Eye (tissue), 1 donor: ENCODE data around the gene MYRF.

Experiments used
- DNase-seq: peaks from one replicate; pipeline ENCODE4 v3.0.0-alpha.2; 2015

MYRF gene

GRCh38 chr11:61778357-61778886 is 26.0 kb downstream of the MYRF start:
- DNase-seq: no peak

- DNase-seq: no peak
These were observed 26.6 kb downstream of the MYRF start for GRCh38 chr11:61778920-61779650.

- DNase-seq: no peak
These were observed 27.5 kb downstream of the MYRF start for GRCh38 chr11:61779666-61780525.

GRCh38 chr11:61780581-61781162 is 28.2 kb downstream of the MYRF start:
- DNase-seq: no peak

- no peak for DNase-seq
These were observed 29.1 kb downstream of the MYRF start for GRCh38 chr11:61781585-61781984.

DNA sequence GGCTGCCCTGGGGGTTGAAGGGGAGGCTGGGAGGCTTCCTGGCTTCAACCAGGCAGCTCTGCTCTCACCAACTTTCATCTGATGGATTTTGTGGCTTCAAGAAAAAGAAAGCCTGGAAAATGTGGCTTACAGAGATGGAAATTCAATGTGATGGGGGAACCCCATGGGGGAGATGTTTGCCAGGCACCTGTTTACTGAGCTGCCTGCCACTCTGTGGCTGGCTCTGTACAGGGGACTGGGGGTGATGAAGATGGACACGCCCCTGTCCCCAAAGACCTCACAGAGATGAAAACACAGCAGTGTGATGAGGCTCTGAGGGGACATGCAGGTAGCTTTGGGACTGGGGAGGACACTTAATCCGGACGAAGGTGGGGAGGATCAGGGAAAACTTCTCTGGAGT is 29.9 kb downstream of the MYRF start:
- no peak for DNase-seq

DNA sequence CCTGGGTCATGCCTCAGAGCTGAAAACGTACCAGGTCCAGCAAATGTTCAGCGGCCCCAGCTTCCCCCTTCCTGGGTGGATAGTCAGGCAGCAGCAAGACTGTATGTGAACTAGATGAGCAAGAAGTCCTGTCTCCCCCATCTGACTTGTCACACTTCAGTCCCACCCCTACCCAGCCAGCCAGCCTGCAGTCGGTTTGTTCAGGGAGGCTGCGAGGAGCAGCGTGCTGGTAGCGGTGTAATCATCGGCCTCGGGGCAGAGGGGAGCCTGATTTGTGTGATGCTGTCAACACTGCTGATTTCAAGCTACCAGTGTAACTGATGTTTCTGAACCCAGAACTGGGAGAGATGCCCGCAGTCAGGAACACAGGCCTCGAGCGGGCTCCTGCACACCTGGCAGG is 30.4 kb downstream of the MYRF start:
- no peak for DNase-seq

DNA sequence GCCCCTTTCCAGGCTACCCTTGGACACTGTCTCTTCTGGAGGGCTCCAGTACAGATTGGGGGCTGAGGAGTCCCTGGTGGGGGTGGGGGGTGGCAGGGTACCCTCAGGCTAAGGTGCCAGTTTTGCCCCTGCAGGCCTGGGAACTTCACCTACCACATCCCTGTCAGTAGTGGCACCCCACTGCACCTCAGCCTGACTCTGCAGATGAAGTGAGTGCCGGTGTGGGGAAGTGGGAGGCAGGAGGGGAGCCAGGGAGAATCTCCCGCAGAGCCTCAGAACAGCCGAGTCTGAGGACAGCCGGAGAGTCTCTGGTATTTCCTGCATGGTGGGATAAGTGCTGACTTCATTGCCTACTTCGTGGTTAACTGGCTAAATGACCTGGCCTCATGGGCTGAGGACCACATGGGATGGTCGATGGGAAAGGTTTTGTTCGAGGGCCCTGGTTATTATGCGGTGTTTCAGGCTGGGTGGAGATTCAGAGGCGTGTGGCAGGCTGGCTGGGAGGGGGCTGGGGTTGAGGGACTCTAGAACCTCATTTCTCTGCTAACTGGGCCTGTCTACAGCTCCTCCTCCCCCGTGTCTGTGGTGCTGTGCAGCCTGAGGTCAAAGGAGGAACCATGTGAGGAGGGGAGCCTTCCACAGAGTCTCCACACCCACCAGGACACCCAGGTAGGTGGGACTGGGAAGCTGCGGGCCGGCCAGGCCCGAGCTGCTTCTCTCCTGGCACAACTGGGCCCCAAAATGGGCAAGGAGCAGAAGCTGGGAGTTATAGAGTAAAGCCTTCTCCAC is 31.5 kb downstream of the MYRF start:
- DNase-seq: no peak

DNA sequence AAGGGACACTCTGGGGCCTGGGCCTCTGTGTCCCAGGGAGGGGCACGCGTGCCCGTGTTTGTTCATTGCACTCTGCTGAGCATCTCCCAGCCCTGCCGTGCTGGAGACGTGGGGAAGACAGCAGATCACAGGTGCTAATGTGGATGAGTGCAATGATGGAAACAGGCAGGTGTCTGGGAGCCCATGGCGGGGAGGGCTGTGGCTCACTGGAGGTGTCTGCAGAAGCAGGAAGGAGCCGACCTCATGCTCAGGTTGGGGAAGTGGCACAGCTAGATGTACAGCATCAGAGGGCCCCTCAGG is 32.0 kb downstream of the MYRF start:
- DNase-seq: no peak

DNA sequence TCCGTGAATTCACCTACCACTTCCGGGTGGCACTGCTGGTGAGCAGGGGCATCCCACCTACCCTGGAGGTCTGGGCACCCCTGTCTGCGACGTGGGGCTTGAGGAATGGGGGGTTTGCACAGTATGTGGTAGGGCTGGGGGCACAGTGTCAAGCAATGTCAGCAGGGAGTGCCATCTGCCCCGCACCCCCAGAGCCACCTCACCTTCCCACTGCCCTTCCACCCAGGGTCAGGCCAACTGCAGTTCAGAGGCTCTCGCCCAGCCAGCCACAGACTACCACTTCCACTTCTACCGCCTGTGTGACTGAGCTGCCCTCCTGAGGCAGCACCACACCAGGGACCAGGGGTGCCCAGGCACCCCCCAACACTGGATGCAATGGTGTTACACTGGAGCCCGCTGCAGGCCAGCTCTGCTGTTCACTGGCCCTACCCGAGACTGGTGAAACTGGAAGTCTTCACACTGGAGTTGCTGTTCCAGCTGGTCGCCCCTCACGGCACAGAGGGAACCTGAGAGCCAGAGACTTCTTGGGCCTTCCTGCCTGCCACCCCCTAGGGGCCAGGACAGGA is 33.5 kb downstream of the MYRF start:
- no peak for DNase-seq

- DNase-seq: peak; percentile 77
These were observed 35.6 kb downstream of the MYRF start for GRCh38 chr11:61787928-61788491.

DNA sequence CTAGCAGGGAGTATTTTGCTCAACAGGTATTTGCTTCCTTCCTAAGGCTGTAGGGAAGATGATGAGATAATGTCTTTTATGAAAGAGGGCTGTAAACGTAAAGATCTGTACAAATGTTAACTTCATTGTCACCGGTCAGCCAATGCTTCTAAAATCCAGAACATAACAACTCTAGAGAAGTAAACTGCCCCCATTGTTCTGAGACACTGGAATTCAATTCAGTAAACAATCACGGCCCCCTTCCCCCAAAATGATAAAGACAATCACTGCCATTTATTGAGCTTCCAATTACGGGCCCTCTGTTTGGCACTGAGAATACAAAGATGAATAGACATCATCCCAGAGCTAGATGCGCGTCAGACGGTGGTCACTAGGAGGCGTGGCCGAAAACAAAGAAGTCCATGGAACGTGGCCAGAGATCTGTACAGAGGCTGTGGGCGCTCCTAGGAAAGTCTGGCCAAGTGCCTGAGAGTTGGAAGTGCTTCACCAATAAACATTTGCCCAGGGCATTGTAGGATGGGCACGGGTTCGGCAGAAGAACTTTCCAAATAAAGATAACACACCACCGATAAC is 39.4 kb downstream of the MYRF start:
- peak; percentile 95 for DNase-seq

DNA sequence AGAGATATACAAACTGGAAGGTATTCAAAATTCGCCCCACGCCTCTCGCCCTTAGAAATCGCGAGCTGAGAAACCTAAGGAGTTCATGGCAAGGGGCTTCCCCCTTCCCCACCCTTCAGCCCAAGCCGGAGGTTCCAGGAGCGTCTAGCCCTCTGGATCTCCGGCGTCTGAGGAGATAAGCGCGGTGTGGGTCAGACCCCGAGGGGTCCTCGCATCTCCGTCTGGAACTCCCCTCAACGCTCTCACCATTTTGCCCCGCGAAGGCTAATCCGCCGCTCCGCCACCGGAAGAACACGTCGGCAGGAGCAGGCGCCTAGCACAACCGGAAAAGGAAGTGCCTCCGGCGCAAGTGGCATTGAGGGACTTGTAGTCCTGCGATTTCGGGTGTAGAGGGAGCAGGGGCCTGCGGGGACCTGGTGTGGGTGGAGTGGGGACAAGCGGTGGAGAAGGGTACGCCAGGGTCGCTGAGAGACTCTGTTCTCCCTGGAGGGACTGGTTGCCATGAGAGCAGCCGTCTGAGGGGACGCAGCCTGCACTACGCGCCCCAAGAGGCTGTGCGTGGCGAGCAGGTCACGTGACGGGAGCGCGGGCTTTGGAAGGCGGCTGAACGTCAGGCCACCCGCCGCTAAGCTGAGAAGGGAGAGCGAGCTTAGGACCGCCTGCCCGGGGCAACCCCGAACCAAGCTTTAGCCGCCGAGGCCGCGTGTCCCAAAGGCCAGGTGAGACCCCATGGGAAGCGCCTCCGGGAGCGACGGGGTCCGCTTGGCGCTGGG is 40.1 kb downstream of the MYRF start, which contains the start of the genes FEN1 and TMEM258:
Gene FEN1, plus strand, starts transcription at position 602 of the 773 bp plus-strand sequence. CDS start 2,451 bp downstream, outside the sequence.
Gene TMEM258, minus strand, starts transcription at position 290 of the 773 bp plus-strand sequence. Its CDS starts 41 bp downstream, at position 249.
- DNase-seq: peak; percentile 97

- DNase-seq: no peak
These were observed 40.8 kb downstream of the MYRF start for GRCh38 chr11:61793083-61793828.

DNA sequence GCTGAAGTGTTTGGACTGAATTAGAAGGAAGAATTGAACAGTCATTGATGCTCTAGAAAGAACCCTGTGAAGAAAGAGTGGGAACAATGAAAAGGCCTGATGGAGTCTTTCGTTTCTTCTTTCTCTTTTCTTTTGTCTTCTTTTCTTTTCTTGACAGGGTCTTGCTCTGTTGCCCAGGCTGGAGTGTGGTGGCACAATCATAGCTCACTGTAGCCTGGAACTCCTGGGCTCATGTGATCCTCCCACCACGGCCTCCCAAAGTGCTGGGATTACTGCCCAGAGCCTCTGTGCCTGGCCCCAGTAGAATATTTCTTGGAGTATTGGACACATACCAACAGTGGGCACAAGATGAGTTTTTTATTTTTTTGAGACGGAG is 41.4 kb downstream of the MYRF start:
- DNase-seq: no peak

DNA sequence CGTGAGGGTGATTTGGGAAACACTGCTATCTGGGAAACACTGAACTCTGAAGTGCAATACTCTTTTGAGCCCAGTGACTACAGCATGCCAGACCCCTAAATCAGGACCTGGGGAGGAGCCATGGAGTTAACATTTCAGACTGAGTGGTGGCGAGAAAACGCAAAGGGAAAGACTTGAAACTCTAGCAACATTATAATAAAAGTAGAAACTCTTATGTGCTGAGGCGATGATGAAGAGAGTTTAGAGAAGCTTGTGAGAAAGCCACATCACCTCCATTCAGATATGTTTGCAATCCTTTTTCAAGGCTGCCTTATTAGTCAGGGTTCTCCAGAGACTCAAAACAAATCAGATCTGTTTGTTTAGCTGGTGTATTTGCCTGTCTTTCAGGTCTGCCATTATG is 42.1 kb downstream of the MYRF start:
- no peak for DNase-seq

DNA sequence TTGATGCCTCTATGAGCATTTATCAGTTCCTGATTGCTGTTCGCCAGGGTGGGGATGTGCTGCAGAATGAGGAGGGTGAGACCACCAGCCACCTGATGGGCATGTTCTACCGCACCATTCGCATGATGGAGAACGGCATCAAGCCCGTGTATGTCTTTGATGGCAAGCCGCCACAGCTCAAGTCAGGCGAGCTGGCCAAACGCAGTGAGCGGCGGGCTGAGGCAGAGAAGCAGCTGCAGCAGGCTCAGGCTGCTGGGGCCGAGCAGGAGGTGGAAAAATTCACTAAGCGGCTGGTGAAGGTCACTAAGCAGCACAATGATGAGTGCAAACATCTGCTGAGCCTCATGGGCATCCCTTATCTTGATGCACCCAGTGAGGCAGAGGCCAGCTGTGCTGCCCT is 43.0 kb downstream of the MYRF start:
- DNase-seq: no peak

DNA sequence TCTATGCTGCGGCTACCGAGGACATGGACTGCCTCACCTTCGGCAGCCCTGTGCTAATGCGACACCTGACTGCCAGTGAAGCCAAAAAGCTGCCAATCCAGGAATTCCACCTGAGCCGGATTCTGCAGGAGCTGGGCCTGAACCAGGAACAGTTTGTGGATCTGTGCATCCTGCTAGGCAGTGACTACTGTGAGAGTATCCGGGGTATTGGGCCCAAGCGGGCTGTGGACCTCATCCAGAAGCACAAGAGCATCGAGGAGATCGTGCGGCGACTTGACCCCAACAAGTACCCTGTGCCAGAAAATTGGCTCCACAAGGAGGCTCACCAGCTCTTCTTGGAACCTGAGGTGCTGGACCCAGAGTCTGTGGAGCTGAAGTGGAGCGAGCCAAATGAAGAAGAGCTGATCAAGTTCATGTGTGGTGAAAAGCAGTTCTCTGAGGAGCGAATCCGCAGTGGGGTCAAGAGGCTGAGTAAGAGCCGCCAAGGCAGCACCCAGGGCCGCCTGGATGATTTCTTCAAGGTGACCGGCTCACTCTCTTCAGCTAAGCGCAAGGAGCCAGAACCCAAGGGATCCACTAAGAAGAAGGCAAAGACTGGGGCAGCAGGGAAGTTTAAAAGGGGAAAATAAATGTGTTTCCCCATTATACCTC is 43.6 kb downstream of the MYRF start:
- no peak for DNase-seq

DNA sequence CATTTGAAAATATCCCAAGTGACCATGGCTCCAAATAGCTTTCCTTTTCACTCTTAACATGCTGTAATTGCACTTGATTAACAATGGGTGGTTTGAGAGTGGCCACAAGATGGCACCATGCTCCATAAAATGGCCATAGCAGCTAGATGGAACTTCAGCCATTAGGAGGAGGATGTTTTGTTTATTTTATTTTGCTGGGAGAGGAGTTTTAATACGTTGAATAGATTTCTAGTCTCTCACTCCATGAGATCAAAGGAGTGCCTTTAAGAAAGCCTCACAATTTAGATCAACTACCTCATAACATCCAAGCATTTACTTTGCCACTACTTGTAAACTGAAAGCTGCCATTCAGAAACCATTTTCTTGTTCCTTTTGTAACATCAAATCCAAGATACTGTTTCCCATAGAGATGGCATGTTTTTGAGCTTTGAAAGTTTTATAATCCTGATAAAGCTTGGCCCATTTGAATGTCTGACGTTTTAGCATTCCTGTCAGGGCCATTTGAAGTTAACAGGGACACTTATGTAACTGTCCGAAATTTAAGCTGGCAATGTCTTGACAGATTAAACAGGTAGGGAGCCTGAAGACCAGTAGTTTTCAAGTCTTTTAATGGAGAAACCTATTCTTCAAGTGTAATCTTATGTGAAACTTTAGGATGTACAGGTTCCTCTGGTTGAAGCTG is 45.0 kb downstream of the MYRF start:
- peak; percentile 95 for DNase-seq
